ENCODE measurements around the gene BRSK2. TPM values are rescaled to one million over a fixed set of nuclear protein-coding genes. Genes with fewer than 3 reads are reported as not detected.
A peak's percentile ranks its signal among the peaks of the same experiment; 100 is the strongest.

The BRSK2 gene
- total and polyA plus RNA-seq, 9 of the 15 experiments (the other 6 are each of a cell fraction or from before 2014, with no cell fraction given): 0.06 to 0.52 (median 0.18) TPM; not detected in 5

- ChIA-PET POLR2A (no interaction called here), CTCF (ENCODE audit: low intra/inter-chr PET ratio) (no interaction called here)
- in situ Hi-C loops (cut with MboI) (no loop called here), intact Hi-C loops (cut with micrococcal nuclease) (loop anchor here (10.0 kb wide), 1 partner anchor 118 kb away; the partner anchor contains the start of gene DUSP8)
- Histone ChIP-seq H3K4me2 (ENCODE audit: insufficient read depth, low read length) (no peak overlapping the region), H3K4me3 (no peak overlapping the region), H2AFZ (ENCODE audit: low read depth, low read length) (no peak overlapping the region), H3K9me3 (replicated peaks; ENCODE audit: control insufficient read depth, insufficient read depth, low read depth, low read length) (no peaks in the 10 kb centered on the region), H3K79me2 (ENCODE audit: control insufficient read depth, insufficient read depth, low read length) (no peaks in the 10 kb centered on the region), H3K4me1 (replicated peaks in 1 of 2; ENCODE audit: control insufficient read depth in 2 of 2, insufficient read depth in 2 of 2, low read length in 2 of 2) (peaks cover 0 to 78% of the 10 kb centered on the region in 2 experiments; a peak in 2 of 5 replicates), H3K9ac (ENCODE audit: insufficient read depth in 1 of 2, low read depth in 2 of 2, low read length in 2 of 2) (no peak overlapping the region; a peak in 1 of 4 replicates), H3K9me1 (ENCODE audit: control insufficient read depth, insufficient read depth, low read length) (no peaks in the 10 kb centered on the region), H4K20me1 (replicated peaks; ENCODE audit: control insufficient read depth, insufficient read depth, low read length) (peaks cover 25% of the 10 kb centered on the region), H3K36me3 (ENCODE audit: control insufficient read depth, insufficient read depth, low read length) (no peaks in the 10 kb centered on the region), H3K27ac (ENCODE audit: extremely low read depth, low read depth, low read length) (no peak overlapping the region), H3K27me3 (ENCODE audit: control insufficient read depth in 2 of 2, insufficient read depth in 2 of 2, low read length in 2 of 2) (peaks cover 6 to 35% of the 10 kb centered on the region in 2 experiments; a peak in 3 of 5 replicates)
- WGBS (ENCODE audit: insufficient coverage, low coverage, missing lambda C conversion rate): 22% methylated on average over 24 of the region's 44 CpGs
- peak in 1 of 4 experiments; percentile 29 for DNase-seq (ENCODE audit: extremely low read depth in 1 of 4, low spot score in 3 of 4)
- no TSS peak for BruUV-seq (replicated peaks)
- FAIRE-seq: no peak
- ATAC-seq: no peak
- TF ChIP-seq SFPQ (IDR thresholded peaks at IDR 0.05; ENCODE audit: low read depth, low read length) (no peak), TFAP4 (CRISPR knock-in tag; IDR thresholded peaks at IDR 0.05; ENCODE audit: borderline replicate concordance) (0 out of 2 replicates have a peak, but pooled peaks have one; percentile 14), ZNF740 (CRISPR knock-in tag; IDR thresholded peaks at IDR 0.05) (peak; percentile 57; the same call in 1 of the 2 replicates), ZNF740 (tag; IDR thresholded peaks at IDR 0.05) (no peak), ZNF318 (IDR thresholded peaks at IDR 0.05; ENCODE audit: borderline replicate concordance in 1 of 2, low read depth in 1 of 2) (no peak), ARNT (IDR thresholded peaks at IDR 0.05) (no peak), U2AF1 (optimal IDR thresholded peaks at IDR 0.05; ENCODE audit: low read depth, low read length) (no peak)
Measured at GRCh38 chr11:1456596-1457325, 67.0 kb downstream of the BRSK2 start.

Measured in K562 (cell line).